HL-60 (cell line): ENCODE measurements around the gene SNX9.

Experiments used
- CTCF ChIP-seq: IDR thresholded peaks from one replicate; pipeline ENCODE4 v1.5.1; 2011; ENCODE audit warnings: low read length, control low read depth, inconsistent platforms; ENCODE audit not compliant: insufficient read depth
- GABPA ChIP-seq: IDR thresholded peaks from 2 replicates; pipeline ENCODE4 v1.6.1; 2012; ENCODE audit warnings: low read depth
- POLR2AphosphoS5 ChIP-seq: IDR thresholded peaks from 2 replicates; pipeline ENCODE4 v1.6.1; 2012; ENCODE audit warnings: low read depth
- REST ChIP-seq: IDR thresholded peaks from 2 replicates; pipeline ENCODE4 v1.6.1; 2012; ENCODE audit warnings: low read depth; ENCODE audit not compliant: insufficient replicate concordance

GRCh38 chr6:157861814-157862213 lies 38.8 kb downstream of the SNX9 start:
- TF ChIP-seq CTCF: no peak
- no peak for TF ChIP-seq REST
- TF ChIP-seq POLR2AphosphoS5: no peak
- no peak for TF ChIP-seq GABPA
